Keratinocyte (primary cell): Measurements from ENCODE around the gene ITCH.

Experiments used
- EZH2 ChIP-seq: IDR thresholded peaks from one replicate; pipeline ENCODE4 v1.6.1; 2012; ENCODE audit warnings: inconsistent platforms, mild to moderate bottlenecking, low read length, moderate library complexity
- TF ChIP-seq, protein P1 (sequence below), 3 experiments: IDR thresholded peaks in 1 of 3; conservative IDR thresholded peaks in 1 of 3; optimal IDR thresholded peaks in 1 of 3; 2 replicates in 2 of 3; 3 replicates in 1 of 3; pipeline versions ENCODE3 to v1.5.1; 2011; ENCODE audit warnings: low read length in 3 of 3, mild to moderate bottlenecking in 3 of 3, moderate library complexity in 2 of 3, control low read depth in 1 of 3, inconsistent platforms in 1 of 3; ENCODE audit not compliant: insufficient read depth in 2 of 3; ENCODE audit errors: extremely low read depth in 1 of 3

GRCh38 chr20:34553366-34553867, 190.3 kb downstream of the ITCH start:
- no peak for TF ChIP-seq EZH2
- TF ChIP-seq, protein P1, sequence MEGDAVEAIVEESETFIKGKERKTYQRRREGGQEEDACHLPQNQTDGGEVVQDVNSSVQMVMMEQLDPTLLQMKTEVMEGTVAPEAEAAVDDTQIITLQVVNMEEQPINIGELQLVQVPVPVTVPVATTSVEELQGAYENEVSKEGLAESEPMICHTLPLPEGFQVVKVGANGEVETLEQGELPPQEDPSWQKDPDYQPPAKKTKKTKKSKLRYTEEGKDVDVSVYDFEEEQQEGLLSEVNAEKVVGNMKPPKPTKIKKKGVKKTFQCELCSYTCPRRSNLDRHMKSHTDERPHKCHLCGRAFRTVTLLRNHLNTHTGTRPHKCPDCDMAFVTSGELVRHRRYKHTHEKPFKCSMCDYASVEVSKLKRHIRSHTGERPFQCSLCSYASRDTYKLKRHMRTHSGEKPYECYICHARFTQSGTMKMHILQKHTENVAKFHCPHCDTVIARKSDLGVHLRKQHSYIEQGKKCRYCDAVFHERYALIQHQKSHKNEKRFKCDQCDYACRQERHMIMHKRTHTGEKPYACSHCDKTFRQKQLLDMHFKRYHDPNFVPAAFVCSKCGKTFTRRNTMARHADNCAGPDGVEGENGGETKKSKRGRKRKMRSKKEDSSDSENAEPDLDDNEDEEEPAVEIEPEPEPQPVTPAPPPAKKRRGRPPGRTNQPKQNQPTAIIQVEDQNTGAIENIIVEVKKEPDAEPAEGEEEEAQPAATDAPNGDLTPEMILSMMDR (optimal IDR thresholded peaks at IDR 0.05 in 1 of 3, IDR thresholded peaks at IDR 0.05 in 1 of 3, conservative IDR thresholded peaks at IDR 0.05 in 1 of 3; ENCODE audit: extremely low read depth in 1 of 3, insufficient read depth in 2 of 3, low read length in 3 of 3), result no peak
